HepG2 (cell line): ENCODE measurements around the gene ATP5F1C. TPM values are rescaled to one million over a fixed set of nuclear protein-coding genes. Genes with fewer than 3 reads are reported as not detected.

Experiments used
- ATAC-seq: fragments of 200-7000 bp; cut with Tn5 transposase; 3 replicates; pipeline ENCODE4 v1.9.1; 2020; ENCODE audit warnings: mild to moderate bottlenecking, moderate library complexity
- BruUV-seq: library from RNA; stranded (reverse); fragments of 400-500 nt; replicated peaks from 2 replicates; lab custom pipeline; 2021; lab: Mats Ljungman, UMichigan
- CTCF ChIA-PET: fragments of 300-600 bp; formaldehyde crosslinking; extraction: SDS; loops from one replicate; lab custom pipeline; 2021; ENCODE audit warnings: low total read pairs, inconsistent platforms, low intra/inter-chr PET ratio; lab: Yijun Ruan, JAX
- POLR2A ChIA-PET: fragments of 350-600 bp; sonication (Branson Sonifier 250); formaldehyde crosslinking; loops from one replicate; lab custom pipeline; 2020; ENCODE audit warnings: antibody characterized with exemption, inconsistent platforms; lab: Yijun Ruan, JAX
- DNase-seq: peaks from one replicate; pipeline ENCODE4 v3.0.0-alpha.2; 2015; ENCODE audit warnings: low spot score
- FAIRE-seq: peaks from 3 replicates; lab custom pipeline; 2011; peaks lifted over from hg19 to GRCh38; lab: Jason Lieb, UNC
- H2AFZ ChIP-seq: one replicate; pipeline ENCODE4 v1.6.1; 2011; ENCODE audit warnings: low read length, inconsistent platforms
- H3K27ac ChIP-seq: fragments of 300-600 bp; 3 replicates; pipeline ENCODE4 v1.8.0; 2011; ENCODE audit warnings: mixed run types, mild to moderate bottlenecking, mixed read lengths, low read length, inconsistent platforms; ENCODE audit not compliant: insufficient read depth; ENCODE audit errors: extremely low read length
- H3K27me3 ChIP-seq, 2 experiments: fragments of 200-600 bp in 1 of 2; 2 replicates in 1 of 2; 3 replicates in 1 of 2; pipeline versions ENCODE4 v1.6.0 to v1.8.0; 2011; ENCODE audit warnings: low read length in 2 of 2, mild to moderate bottlenecking in 2 of 2, moderate library complexity in 2 of 2, inconsistent platforms in 1 of 2; ENCODE audit not compliant: insufficient read depth in 2 of 2, control insufficient read depth in 1 of 2
- H3K36me3 ChIP-seq, 2 experiments: fragments of 200-600 bp in 1 of 2; replicated peaks in 1 of 2; 2 replicates in 1 of 2; 3 replicates in 1 of 2; pipeline versions ENCODE4 v1.5.1 to v1.8.0; 2011; ENCODE audit warnings: low read length in 2 of 2, inconsistent platforms in 1 of 2; ENCODE audit not compliant: insufficient read depth in 2 of 2, control insufficient read depth in 1 of 2
- H3K4me1 ChIP-seq: 2 replicates; pipeline ENCODE4 v1.5.1; 2012; ENCODE audit warnings: low read length, inconsistent platforms; ENCODE audit not compliant: insufficient read depth
- H3K4me2 ChIP-seq: 2 replicates; pipeline ENCODE4 v1.6.0; 2011; ENCODE audit warnings: low read depth, low read length, inconsistent platforms
- H3K4me3 ChIP-seq, 3 experiments: fragments of 200-600 bp in 1 of 3; sonication (generic), shearing (Covaris generic) in 1 of 3; replicated peaks in 1 of 3; 2 replicates each; pipeline ENCODE4 v1.5.1; 2011 to 2016; ENCODE audit warnings: low read length in 3 of 3, inconsistent platforms in 2 of 3, low read depth in 2 of 3, mild to moderate bottlenecking in 2 of 3, control low read depth in 1 of 3, mixed read lengths in 1 of 3; ENCODE audit not compliant: insufficient read depth in 1 of 3
- H3K79me2 ChIP-seq: one replicate; pipeline ENCODE4 v1.6.1; 2011; ENCODE audit warnings: low read length, inconsistent platforms; ENCODE audit not compliant: insufficient read depth
- H3K9ac ChIP-seq: 2 replicates; pipeline ENCODE4 v1.6.0; 2011; ENCODE audit warnings: mild to moderate bottlenecking, low read depth, low read length, inconsistent platforms; ENCODE audit not compliant: insufficient read depth
- H3K9me3 ChIP-seq: 2 replicates; pipeline ENCODE4 v1.5.1; 2012; ENCODE audit warnings: mild to moderate bottlenecking, low read length
- H4K20me1 ChIP-seq: 2 replicates; pipeline ENCODE4 v1.6.0; 2011; ENCODE audit warnings: inconsistent platforms, mild to moderate bottlenecking, low read length, moderate library complexity; ENCODE audit not compliant: insufficient read depth
- SALL1 ChIP-seq: sonication (generic); formaldehyde crosslinking; IDR thresholded peaks from 2 replicates; pipeline ENCODE4 v1.8.0; 2022; ENCODE audit warnings: mild to moderate bottlenecking, missing genetic modification reagents
- YEATS2 ChIP-seq: sonication (generic); formaldehyde crosslinking; IDR thresholded peaks from 2 replicates; pipeline ENCODE4 v1.4.0; 2020; ENCODE audit warnings: missing genetic modification reagents, borderline replicate concordance
- ZNF180 ChIP-seq: sonication (generic); formaldehyde crosslinking; IDR thresholded peaks from 2 replicates; pipeline ENCODE4 v1.4.0; 2020; ENCODE audit warnings: low read depth, missing genetic modification reagents, borderline replicate concordance
- ZNF280D ChIP-seq: sonication (generic); formaldehyde crosslinking; IDR thresholded peaks from 2 replicates; pipeline ENCODE4 v1.5.1; 2020; ENCODE audit warnings: mild to moderate bottlenecking, missing genetic modification reagents
- ZNF430 ChIP-seq: sonication (generic); formaldehyde crosslinking; IDR thresholded peaks from 2 replicates; pipeline ENCODE4 v1.9.0; 2021; ENCODE audit warnings: mild to moderate bottlenecking, missing genetic modification reagents
- ZNF75D ChIP-seq: sonication (generic); formaldehyde crosslinking; IDR thresholded peaks from 2 replicates; pipeline ENCODE4 v1.8.1; 2023; ENCODE audit warnings: missing genetic modification reagents, mild to moderate bottlenecking, borderline replicate concordance
- WGBS: methylation state at CpG from one replicate; pipeline ENCODE4 v1.1.6; 2017; ENCODE audit warnings: low lambda C conversion rate; 5-methylcytosine and 5-hydroxymethylcytosine counted together
- in situ Hi-C: cut with HindIII; loops from 2 replicates; pipeline ENCODE4 v1.10.0; 2017; ENCODE audit warnings: low pct_unique_long_range_greater_than_20kb; ENCODE audit not compliant: extremely low pct_ligation_motif_present
- intact Hi-C: fragments of 100-400 bp; cut with micrococcal nuclease; formaldehyde crosslinking; loops from one replicate; pipeline ENCODE4 v1.10.0; 2022; ENCODE audit not compliant: unreplicated experiment
- polyA plus RNA-seq, 8 experiments: library from polyadenylated mRNA; depleted of rRNA in 3 of 8; stranded (reverse) in 7 of 8; unstranded in 1 of 8; fragments of >200 nt; fragmentation: Illumina TruSeq in 4 of 8; extraction: Trizol in 4 of 8; gene quantifications; 2 replicates each; pipeline versions ENCODE4 v1.2.1 to v1.2.3, GENCODE V29; 2011 to 2016; ENCODE audit warnings: low read depth in 4 of 8, missing spikeins in 1 of 8, mixed read lengths in 1 of 8; ENCODE audit not compliant: insufficient read depth in 1 of 8
- total RNA-seq, 5 experiments: library from RNA; depleted of rRNA; stranded (reverse); fragments of >200 nt; fragmentation: Illumina TruSeq; extraction: Trizol; gene quantifications; 2 replicates each; pipeline ENCODE4 v1.2.3, GENCODE V29; 2016; ENCODE audit warnings: low read depth in 1 of 5

Gene ATP5F1C
- total and polyA plus RNA-seq, 2 of the 13 experiments (the other 11 are each of a cell fraction or from before 2014, with no cell fraction given): 407 to 416 TPM

- Histone ChIP-seq H3K4me2 (no peak overlapping the region), H3K36me3 (peaks cover 20 to 84% of the 10 kb centered on the region in 2 experiments), H3K27me3 (no peaks in the 10 kb centered on the region), H3K4me3 (no peak overlapping the region), H3K27ac (no peak overlapping the region), H3K4me1 (no peaks in the 10 kb centered on the region), H3K79me2 (peaks cover 4% of the 10 kb centered on the region), H3K9ac (no peak overlapping the region), H2AFZ (no peak overlapping the region), H3K9me3 (no peaks in the 10 kb centered on the region), H4K20me1 (no peaks in the 10 kb centered on the region; the same call in 1 of the 2 replicates)
- CTCF ChIA-PET: no interaction called here
- no TSS peak for BruUV-seq
- TF ChIP-seq YEATS2 (CRISPR knock-in tag): no peak
- TF ChIP-seq SALL1: no peak
- TF ChIP-seq ZNF280D (CRISPR knock-in tag): no peak
- TF ChIP-seq ZNF430 (CRISPR knock-in tag): no peak
- TF ChIP-seq ZNF75D: no peak
- TF ChIP-seq ZNF180 (CRISPR knock-in tag): no peak
- FAIRE-seq (no peak), ATAC-seq (no peak), DNase-seq (no peak)
- 94% methylated on average over 4 of the region's 4 CpGs for WGBS
- in situ Hi-C loops (no loop called here), intact Hi-C loops (no loop called here)
- POLR2A ChIA-PET: no interaction called here
Measured at GRCh38 chr10:7802606-7803005, 14.6 kb downstream of the ATP5F1C start.
